ENCODE data around the gene SCARB1.

Gene SCARB1

GRCh38 chr12:124861898-124862676 is 1.6 kb downstream of the SCARB1 start:
- DNase-seq: no peak

GRCh38 chr12:124861492-124861891 is 2.2 kb downstream of the SCARB1 start:
- DNase-seq: no peak

GRCh38 chr12:124857921-124858461 is 5.7 kb downstream of the SCARB1 start:
- no peak for DNase-seq

GRCh38 chr12:124856842-124857178 is 6.9 kb downstream of the SCARB1 start:
- DNase-seq: no peak

- DNase-seq: no peak
Observed at GRCh38 chr12:124856132-124856841, 7.4 kb downstream of the SCARB1 start.

DNA sequence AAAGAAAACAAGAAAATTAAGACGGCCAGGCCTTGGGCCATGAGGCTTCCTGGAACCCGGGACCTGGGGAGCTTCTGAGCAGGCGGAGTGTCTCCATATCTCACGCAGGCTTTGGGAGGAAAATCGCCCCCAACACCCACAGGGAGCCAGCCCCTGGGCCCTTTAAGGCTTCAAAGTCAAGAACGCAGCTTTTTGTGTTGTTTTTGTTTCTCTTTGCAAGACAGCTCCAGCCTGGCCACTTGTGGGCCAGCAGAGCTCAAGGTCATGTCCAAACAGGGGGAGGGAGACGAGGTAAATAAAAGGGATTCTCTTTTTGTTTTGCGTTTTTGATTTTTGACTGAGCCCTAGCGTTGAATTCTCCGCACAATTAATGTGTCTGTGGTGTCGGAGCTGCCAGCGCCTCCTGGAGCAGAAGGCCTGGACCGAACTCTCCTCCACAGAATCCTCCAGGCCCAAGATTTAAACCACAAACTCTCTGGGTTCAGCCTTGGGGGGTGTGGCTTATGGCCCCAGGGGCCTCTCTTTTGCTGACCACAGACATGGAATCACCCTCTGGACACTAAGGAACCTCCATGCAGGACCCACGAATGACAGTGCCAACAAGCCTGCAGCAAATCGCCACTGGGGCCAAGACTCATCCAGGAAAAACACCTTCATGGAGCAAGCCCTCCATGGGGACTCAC is 8.2 kb downstream of the SCARB1 start:
- DNase-seq: no peak

GRCh38 chr12:124854637-124855184 is 9.0 kb downstream of the SCARB1 start:
- DNase-seq: no peak

DNA sequence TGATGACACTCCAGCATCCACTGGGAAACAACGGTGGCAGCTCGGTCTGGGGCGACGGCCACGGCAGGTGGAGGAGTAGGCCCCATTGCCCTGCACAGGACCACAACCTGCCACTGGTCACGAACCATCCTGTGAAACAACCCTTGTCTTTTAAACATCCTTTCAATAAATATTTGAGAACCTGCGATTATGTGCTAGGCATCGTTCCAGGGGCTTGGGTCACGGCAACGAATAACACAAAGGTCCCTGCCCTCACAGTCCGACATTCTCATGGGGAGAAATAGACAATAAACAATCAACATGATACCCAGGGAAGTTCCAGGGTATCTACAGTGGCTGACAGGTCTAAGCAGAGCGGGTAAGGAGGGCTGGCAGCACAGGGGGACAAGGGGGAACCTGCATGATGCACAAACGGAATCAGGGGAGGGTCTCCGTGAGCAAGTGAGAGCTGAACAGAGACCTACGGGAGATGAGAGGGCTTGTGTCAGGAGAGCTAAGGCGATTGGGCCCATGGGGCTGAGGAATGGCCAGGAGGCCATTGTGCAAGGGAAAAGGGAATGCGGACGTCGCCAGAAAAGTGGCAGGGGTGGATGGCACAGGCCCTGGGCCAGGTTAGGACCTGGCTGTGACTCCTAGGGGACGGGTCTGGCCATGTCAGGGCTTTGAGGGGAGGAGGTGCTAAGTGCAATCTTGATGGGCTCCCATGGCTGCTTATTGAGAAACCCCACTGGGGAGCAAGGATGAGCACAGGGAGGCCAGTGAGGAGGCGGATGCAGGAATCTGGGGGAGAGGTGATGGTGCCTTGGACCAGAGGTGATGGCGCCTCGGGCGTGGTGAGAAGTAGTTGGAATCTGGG is 9.7 kb downstream of the SCARB1 start:
- no peak for DNase-seq

GRCh38 chr12:124852911-124853427 is 10.7 kb downstream of the SCARB1 start:
- DNase-seq: no peak

GRCh38 chr12:124852329-124852831 is 11.3 kb downstream of the SCARB1 start:
- DNase-seq: no peak

DNA sequence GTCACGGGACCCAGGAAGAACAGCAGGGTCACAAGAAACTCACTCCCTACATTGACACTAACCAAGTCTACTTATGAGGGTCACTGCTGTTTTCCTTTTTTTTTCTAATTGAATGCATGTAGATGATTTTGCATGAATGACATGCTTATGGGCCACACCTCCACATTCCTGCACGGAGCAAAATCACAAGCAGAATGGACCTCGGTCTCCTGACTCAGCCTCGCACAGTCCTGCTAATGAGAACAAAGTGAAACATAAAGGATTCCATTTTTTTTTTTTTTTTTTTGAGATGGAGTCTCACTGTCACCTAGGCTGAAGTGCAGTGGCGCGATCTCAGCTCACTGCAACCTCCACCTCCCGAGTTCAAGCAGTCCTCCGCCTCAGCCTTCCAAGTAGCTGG is 12.3 kb downstream of the SCARB1 start:
- no peak for DNase-seq

DNA sequence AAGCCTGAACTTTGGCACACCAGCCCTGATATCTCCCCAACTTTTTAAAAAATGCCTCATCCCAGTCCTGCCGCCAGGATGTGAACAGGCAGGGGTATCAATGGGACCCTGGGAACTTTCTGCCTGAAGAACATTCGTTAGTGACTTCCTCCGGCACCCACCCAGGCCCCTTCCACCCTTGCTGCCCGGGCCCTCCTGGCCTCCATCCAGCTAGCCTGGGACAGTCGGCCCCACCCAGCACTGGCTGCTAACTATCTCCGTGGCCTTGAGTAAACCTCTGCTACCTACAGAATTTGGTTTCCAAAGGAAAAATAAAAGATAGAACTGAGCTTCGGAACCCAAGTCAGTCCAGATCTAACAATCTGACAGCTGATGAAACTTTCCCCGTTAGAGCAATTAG is 14.3 kb downstream of the SCARB1 start:
- no peak for DNase-seq

DNA sequence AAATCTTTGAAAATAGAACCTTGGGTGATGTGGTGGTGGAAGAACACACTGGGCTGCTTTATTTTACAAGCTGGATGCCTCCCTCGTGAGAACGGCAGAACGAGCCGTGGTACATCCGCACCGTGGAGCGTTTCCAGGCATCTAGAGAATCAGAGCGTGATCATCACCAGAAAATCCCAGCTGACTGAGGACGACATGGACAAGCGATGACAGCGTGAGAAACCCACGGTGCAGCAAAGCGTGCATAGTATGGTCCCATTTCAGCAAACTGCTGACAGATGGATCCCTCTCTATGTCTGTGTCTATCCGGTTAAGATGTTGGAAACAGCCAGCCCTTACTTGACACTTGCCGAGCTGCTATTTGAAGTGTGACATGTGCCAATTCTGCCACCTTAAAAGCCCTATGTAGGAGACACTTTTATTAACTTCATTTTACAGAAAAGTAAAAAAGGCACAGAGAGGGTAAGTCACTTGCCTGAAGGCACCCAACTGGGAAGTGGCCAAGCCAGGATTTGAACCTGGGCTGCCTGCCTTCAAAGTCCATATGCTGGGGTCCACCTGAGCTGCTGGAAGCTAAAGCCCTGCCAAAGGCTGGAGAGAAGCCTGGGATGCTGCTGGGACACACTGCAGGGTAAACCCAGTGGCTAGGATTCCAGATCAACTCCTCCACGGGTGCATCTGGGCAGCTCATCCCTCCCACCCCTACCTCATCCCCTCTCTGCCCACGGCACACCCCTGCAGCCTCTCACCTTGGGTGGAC is 14.9 kb downstream of the SCARB1 start:
- no peak for DNase-seq

- DNase-seq: no peak
Observed at GRCh38 chr12:124847113-124848074, 16.3 kb downstream of the SCARB1 start.

GRCh38 chr12:124844411-124845397 is 19.0 kb downstream of the SCARB1 start:
- DNase-seq: no peak

- DNase-seq: no peak
Observed at GRCh38 chr12:124842800-124843510, 20.7 kb downstream of the SCARB1 start.

DNA sequence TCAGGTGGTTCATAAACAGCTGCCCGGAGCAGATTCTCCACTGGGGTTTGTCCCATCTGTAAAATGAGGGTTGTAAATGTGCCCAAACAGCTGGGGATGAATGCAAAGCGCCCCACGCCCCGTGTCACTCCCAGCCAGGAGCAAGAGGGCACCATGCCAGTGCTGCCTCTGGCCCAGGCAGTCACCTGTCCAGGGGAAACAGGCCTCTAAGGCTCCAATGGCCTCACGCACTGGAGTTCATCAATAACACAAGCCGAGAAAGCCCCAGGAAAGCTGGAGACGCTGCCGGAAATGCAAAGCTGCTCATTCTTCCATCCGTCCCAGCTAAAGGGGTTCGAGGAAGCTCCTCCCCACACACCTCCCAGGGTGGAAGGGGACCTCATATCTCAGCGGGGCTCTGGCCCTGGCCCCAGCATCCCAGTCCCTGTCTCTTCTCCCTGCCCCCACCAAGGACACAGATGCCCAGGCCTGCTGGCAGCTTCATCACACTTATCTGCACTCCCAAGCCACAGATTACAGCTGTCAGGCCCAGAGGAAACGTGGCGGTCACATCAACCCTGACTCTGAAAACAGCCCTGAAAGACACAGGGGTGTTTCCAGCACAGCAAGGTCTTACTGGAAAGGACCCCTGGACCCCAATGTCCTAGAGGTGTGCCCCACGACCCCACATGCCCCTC is 21.5 kb downstream of the SCARB1 start:
- DNase-seq: no peak

Measured in NCI-H345 (cell line).